Activated naive CD8-positive, alpha-beta T cell (primary cell): ENCODE results near the gene DUSP1.
"Not testable (repeated sequence)": the region's sequence is repeated elsewhere in the genome, so short reads cannot be mapped to it uniquely, and the experiment has no call there.

Experiments used
- H3K27ac Mint-ChIP-seq: one replicate; pipeline ENCODE4 v1.8.0; 2021; ENCODE audit warnings: mixed read lengths
- H3K27me3 Mint-ChIP-seq: one replicate; pipeline ENCODE4 v1.8.0; 2021; ENCODE audit warnings: mixed read lengths
- H3K36me3 Mint-ChIP-seq: one replicate; pipeline ENCODE4 v1.8.0; 2021; ENCODE audit warnings: mixed read lengths
- H3K4me1 Mint-ChIP-seq: one replicate; pipeline ENCODE4 v1.8.0; 2021; ENCODE audit warnings: low read depth, mixed read lengths
- H3K4me3 Mint-ChIP-seq: one replicate; pipeline ENCODE4 v1.8.0; 2021; ENCODE audit warnings: mild to moderate bottlenecking, mixed read lengths
- H3K9me3 Mint-ChIP-seq: one replicate; pipeline ENCODE4 v1.8.0; 2021; ENCODE audit warnings: low read depth, mixed read lengths

DUSP1 gene

DNA sequence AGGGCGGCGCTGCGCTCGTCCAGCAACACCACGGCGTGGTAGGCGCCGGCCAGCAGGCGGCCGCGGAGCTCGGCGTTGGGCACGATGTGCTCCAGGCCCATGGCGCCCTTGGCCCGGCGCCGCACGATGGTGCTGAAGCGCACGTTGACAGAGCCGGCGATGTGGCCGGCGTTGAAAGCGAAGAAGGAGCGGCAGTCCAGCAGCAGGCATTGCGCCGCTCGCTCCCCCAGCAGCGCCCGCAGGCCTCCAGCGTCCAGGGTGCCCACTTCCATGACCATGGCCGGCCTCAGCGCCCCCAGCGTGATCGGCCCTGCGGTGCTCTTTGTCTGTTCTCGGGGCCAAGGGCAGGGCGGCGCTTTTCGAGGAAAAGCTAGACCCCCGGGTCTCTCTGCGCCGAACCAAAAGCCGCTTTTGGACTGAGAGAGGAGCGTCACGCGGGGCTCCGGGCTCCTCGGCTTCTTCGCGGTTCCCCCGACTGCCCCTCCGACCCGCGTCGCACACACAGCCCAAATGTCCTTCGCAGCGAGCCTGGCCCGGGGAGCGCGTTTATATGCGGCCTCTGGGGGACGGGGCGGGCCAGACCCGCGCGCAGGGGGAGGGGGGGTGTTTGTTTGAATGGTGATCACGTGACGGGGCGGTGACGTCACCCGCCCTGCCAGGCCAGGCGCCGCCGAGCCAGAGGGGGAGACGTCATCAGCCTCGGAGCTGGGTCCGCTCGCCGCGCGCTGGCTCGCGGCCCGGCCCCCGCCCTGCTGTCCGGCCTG, at the start of gene DUSP1:
Gene DUSP1, minus strand, starts transcription at position 521 of the 764 bp plus-strand sequence. Its CDS starts 243 bp downstream, at position 278.
- H3K4me1 Mint-ChIP-seq, result peaks cover 72% of the 10 kb centered on the region
- no peaks in the 10 kb centered on the region for H3K9me3 Mint-ChIP-seq
- no peaks in the 10 kb centered on the region for H3K27me3 Mint-ChIP-seq
- peaks cover 5% of the 10 kb centered on the region for H3K36me3 Mint-ChIP-seq
- H3K27ac Mint-ChIP-seq, result peak within 1 kb of the TSS; percentile 93
- peak within 1 kb of the TSS; percentile 89 for H3K4me3 Mint-ChIP-seq

DNA sequence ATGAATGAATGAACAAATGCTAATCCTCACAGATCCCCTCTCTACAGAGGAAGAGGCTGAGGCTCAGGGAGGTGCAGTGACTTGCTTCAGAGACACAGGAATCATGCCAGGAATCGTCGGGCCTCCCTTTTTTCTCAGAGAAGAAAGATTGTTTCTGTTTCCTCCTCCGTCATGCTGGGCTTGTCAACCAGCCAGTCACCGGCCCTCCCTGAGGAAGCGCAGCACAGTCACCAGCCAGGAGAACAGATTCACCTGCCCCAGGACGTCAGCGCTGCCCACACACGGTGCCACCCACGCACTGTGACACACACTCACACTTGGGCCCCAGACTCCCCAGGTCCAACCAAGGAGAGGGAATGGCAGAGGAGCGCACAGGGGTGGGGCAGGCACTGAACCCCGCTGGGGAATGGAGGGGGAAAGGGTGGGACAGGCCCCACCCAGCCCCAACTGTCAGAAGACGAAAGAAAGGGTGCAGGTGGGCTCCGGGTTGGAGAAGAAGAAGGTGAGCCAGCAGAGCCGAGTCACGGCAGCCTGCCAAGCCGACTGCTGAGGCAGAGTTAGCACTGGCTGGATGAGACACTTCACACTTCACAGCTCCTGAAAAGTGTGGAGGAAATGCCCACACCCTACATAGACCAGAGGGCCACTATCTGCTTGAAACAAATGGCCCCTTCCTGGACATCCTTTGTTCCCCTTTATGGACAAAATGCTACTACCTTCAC, 49.2 kb upstream of the DUSP1 start:
- Mint-ChIP-seq H3K27ac (no peak overlapping the region), H3K4me1 (peaks cover 3% of the 10 kb centered on the region), H3K27me3 (no peaks in the 10 kb centered on the region), H3K9me3 (no peaks in the 10 kb centered on the region), H3K36me3 (no peaks in the 10 kb centered on the region), H3K4me3 (no peak overlapping the region)

GRCh38 chr5:172819569-172819968, 48.6 kb upstream of the DUSP1 start:
- H3K27ac Mint-ChIP-seq, result no peak overlapping the region
- no peaks in the 10 kb centered on the region for H3K36me3 Mint-ChIP-seq
- no peaks in the 10 kb centered on the region for H3K27me3 Mint-ChIP-seq
- H3K9me3 Mint-ChIP-seq, result no peaks in the 10 kb centered on the region
- H3K4me1 Mint-ChIP-seq, result peaks cover 3% of the 10 kb centered on the region
- H3K4me3 Mint-ChIP-seq, result no peak overlapping the region

- Mint-ChIP-seq H3K4me1 (peaks cover 3% of the 10 kb centered on the region), H3K27me3 (no peaks in the 10 kb centered on the region), H3K9me3 (no peaks in the 10 kb centered on the region), H3K27ac (no peak overlapping the region), H3K4me3 (no peak overlapping the region), H3K36me3 (no peaks in the 10 kb centered on the region)
Observed at GRCh38 chr5:172818081-172818480, 47.1 kb upstream of the DUSP1 start.

DNA sequence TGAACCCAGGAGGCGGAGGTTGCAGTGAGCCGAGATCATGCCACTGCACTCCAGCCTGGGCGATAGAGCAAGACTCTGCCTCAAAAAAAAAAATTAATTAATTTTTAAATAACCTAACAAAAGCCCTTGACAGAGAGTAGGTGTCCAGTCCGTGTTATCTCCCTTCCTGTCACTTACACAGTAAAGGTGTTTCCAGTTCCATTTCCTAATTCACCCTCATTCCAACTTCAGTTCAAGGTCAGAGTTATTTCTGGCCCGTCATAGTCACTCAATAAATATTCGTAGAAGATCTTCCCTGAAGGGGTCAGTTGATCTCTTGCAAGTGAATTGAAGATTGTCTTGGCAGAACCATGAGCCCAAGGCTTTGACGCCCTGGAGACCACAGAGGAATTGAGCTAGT, 46.7 kb upstream of the DUSP1 start:
- Mint-ChIP-seq H3K4me1 (peaks cover 3% of the 10 kb centered on the region), H3K27me3 (no peaks in the 10 kb centered on the region), H3K4me3 (no peak overlapping the region), H3K36me3 (no peaks in the 10 kb centered on the region), H3K27ac (no peak overlapping the region), H3K9me3 (no peaks in the 10 kb centered on the region)

DNA sequence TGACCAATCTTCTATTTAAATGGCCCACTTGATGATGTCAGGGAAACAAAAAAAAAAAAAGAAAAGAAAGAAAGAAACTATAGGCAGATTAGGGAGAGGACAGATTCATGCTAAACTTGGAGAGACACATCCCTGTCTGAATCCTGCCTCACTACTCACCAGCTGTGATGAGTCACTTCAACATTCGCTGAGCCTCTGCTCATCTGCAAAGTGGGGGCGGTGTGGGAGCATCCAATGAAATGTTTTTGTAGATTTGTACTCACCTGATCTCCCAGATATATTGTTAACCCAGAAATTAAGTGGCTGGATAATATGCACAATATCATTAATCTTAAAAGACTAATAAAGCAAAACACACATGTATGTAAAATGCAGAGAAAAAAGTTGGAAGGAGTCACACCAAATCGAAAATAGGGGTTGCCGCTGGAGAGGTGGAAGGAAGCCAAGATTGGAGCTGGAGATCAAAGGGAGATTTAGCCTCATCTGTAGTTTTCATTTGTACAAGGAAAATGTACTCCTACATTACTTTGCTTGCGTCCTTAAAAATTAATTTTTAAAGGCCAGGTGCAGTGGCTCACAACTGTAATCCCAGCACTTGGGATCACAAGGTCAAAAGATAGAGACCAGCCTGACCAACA, 46.0 kb upstream of the DUSP1 start:
- H3K27me3 Mint-ChIP-seq, result no peaks in the 10 kb centered on the region

DNA sequence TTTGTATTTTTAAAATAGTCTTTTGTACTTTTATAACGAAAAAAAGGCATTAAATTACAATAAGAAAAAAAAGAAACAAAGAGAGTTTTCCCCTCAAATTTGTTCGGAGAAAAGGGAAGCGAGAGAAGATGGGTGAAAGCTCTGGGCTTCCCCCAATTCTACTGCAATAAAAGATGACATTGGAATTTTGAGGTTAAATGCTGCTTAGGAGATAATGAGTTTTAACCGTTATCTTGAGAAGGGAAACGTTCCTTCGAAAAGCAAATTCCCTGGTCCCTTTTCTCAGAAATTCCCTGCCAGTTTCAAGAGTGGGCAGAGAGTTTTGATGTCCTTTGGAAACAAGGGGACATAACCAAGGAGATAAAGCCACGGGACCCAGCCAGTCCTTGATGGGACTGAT, 44.6 kb upstream of the DUSP1 start:
- H3K4me3 Mint-ChIP-seq, result no peak overlapping the region
- peaks cover 3% of the 10 kb centered on the region for H3K4me1 Mint-ChIP-seq
- no peaks in the 10 kb centered on the region for H3K9me3 Mint-ChIP-seq
- H3K36me3 Mint-ChIP-seq, result no peaks in the 10 kb centered on the region
- H3K27ac Mint-ChIP-seq, result no peak overlapping the region
- no peaks in the 10 kb centered on the region for H3K27me3 Mint-ChIP-seq

More for the DNA sequence above, 46.0 kb upstream of the DUSP1 start:
- Mint-ChIP-seq H3K27ac (no peak overlapping the region), H3K36me3 (no peaks in the 10 kb centered on the region), H3K9me3 (no peaks in the 10 kb centered on the region), H3K4me1 (peaks cover 3% of the 10 kb centered on the region), H3K4me3 (no peak overlapping the region)

- H3K36me3 Mint-ChIP-seq, H3K4me3 Mint-ChIP-seq, H3K27me3 Mint-ChIP-seq, H3K27ac Mint-ChIP-seq, H3K9me3 Mint-ChIP-seq: not testable (repeated sequence)
- H3K4me1 Mint-ChIP-seq, result peaks cover 14% of the 10 kb centered on the region
Observed at GRCh38 chr5:172810996-172811395, 40.0 kb upstream of the DUSP1 start.

- Mint-ChIP-seq H3K36me3 (no peaks in the 10 kb centered on the region), H3K4me1 (peaks cover 14% of the 10 kb centered on the region), H3K27me3 (no peaks in the 10 kb centered on the region)
Observed at GRCh38 chr5:172809774-172810173, 38.8 kb upstream of the DUSP1 start.

DNA sequence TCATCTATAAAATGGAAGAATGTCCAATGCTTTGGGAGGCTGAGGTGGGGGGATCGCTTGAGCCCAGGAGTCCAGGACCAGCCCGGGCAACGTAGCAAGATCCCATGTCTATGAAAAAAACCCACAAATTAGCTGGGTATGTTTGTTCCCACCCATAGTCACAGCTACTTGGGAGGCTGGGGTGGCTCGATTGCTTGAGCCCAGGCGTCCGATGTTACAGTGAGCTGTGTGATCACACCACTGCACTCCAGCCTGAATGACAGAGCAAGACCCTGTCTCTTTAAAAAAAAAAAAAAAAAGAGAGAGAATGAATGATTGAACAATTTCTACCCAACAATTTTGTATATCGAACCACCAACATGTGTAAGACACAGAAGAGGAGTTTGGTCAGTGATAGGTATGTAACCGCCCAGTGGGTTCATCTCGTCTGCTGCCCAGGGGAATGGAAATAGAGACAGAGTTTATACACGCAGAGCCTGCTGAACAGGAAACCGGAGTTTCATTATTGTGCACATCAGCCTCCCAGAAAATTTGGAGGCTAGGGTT, 36.8 kb upstream of the DUSP1 start:
- no peaks in the 10 kb centered on the region for H3K9me3 Mint-ChIP-seq
- peaks cover 14% of the 10 kb centered on the region for H3K4me1 Mint-ChIP-seq
- H3K4me3 Mint-ChIP-seq, result peak overlapping the region; percentile 65
- H3K27ac Mint-ChIP-seq, result peak overlapping the region; percentile 84
- H3K36me3 Mint-ChIP-seq, result no peaks in the 10 kb centered on the region
- no peaks in the 10 kb centered on the region for H3K27me3 Mint-ChIP-seq

More at GRCh38 chr5:172809774-172810173, 38.8 kb upstream of the DUSP1 start:
- H3K27ac Mint-ChIP-seq, result no peak overlapping the region
- H3K9me3 Mint-ChIP-seq, result no peaks in the 10 kb centered on the region
- H3K4me3 Mint-ChIP-seq, result no peak overlapping the region

DNA sequence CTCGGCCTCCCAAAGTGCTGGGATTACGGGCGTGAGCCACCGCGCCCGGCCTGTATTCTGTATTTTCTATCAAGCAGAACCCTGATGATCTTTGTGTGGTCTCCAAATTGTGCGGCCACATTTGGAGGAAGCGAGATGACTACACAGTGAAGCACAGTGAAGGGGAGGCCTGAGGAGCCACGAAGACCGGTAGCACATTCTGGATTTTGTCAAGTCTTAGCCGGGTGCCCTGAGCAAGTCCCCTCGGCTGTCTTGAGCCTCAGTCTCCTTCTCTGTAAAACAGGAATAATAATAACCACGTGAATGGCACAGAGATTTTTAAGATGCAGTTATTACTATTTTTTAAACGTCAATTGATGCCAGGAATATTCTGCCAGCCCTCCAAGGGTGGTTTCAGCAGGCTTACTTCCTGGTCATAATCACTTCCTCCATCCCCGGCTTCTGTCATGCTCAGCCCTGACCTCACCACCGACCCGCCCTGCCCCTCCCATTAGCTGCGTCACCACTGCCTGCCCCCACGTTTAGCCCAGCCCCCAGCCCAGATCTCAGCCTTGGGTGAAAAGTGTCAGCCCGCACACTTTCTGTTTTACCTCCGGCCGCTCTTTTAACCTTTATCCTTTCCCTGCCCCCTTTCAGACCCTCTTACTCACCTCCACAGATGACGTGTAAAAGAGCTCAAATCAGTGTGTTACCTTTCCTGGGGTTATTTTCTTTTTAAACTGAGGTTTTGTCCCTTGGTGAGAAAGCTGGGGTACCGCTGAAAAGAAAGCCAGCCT, 36.1 kb upstream of the DUSP1 start:
- Mint-ChIP-seq H3K36me3 (no peaks in the 10 kb centered on the region), H3K4me1 (peaks cover 14% of the 10 kb centered on the region), H3K27me3 (no peaks in the 10 kb centered on the region), H3K27ac (peak overlapping the region; percentile 84), H3K4me3 (peak overlapping the region; percentile 65), H3K9me3 (no peaks in the 10 kb centered on the region)

DNA sequence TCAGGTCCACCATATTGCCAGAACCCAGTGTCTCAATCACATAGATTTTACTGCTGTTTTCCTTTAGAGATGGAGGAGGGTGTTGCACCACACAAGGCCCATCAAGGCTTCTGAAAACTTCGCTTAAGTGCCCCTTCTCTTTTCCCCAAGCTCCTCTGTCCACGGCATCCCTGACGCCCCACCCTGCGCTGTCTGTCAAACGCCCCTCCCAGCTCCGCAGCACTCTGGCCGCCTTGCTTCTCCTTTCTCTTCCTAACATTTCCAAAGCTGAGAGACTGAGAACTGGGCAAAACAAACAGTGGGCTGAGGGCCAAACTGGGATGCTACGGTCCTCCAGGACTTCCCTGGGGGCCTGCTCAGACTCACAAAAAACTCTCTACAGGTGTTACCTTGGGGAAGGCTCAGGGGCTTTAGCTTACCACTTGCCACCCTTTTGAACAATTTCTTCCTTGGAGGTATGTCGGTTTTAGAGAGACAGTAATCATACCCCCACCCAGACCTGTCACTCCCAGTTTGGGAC, 34.8 kb upstream of the DUSP1 start:
- Mint-ChIP-seq H3K36me3 (no peaks in the 10 kb centered on the region), H3K27ac (peak overlapping the region; percentile 79), H3K27me3 (no peaks in the 10 kb centered on the region), H3K4me3 (no peak overlapping the region), H3K4me1 (peaks cover 14% of the 10 kb centered on the region), H3K9me3 (no peaks in the 10 kb centered on the region)

GRCh38 chr5:172805018-172805683, 34.2 kb upstream of the DUSP1 start:
- no peaks in the 10 kb centered on the region for H3K9me3 Mint-ChIP-seq
- H3K36me3 Mint-ChIP-seq, result no peaks in the 10 kb centered on the region
- peaks cover 14% of the 10 kb centered on the region for H3K4me1 Mint-ChIP-seq
- H3K4me3 Mint-ChIP-seq, result no peak overlapping the region
- H3K27ac Mint-ChIP-seq, result no peak overlapping the region
- no peaks in the 10 kb centered on the region for H3K27me3 Mint-ChIP-seq
